Gastroesophageal sphincter (tissue), 3 donors: ENCODE results near the gene SRM.

Experiments
- CTCF ChIP-seq, 4 experiments: fragments of 200-600 bp in 2 of 4; fragments of 450-650 bp in 2 of 4; sonication (generic) in 1 of 4; IDR thresholded peaks; one replicate each; pipeline ENCODE4 v1.5.1; 2017 to 2019; ENCODE audit warnings: antibody characterized with exemption in 4 of 4, mild to moderate bottlenecking in 2 of 4, moderate library complexity in 2 of 4
- EP300 ChIP-seq: sonication (generic); formaldehyde crosslinking; IDR thresholded peaks from one replicate; pipeline ENCODE4 v1.6.1; 2017; ENCODE audit warnings: antibody characterized with exemption, mild to moderate bottlenecking
- POLR2A ChIP-seq, 2 donors: fragments of 450-650 bp; IDR thresholded peaks; one replicate each; pipeline ENCODE4 v1.6.1; 2017; ENCODE audit warnings: antibody characterized with exemption in 2 of 2, mild to moderate bottlenecking in 2 of 2, moderate library complexity in 1 of 2
- POLR2AphosphoS5 ChIP-seq: sonication (generic); formaldehyde crosslinking; IDR thresholded peaks from one replicate; pipeline ENCODE4 v1.6.1; 2017; ENCODE audit warnings: antibody characterized with exemption

- TF ChIP-seq CTCF (IDR thresholded peaks at IDR 0.05): no peak
- no peak for TF ChIP-seq POLR2A (IDR thresholded peaks at IDR 0.05)
- TF ChIP-seq POLR2AphosphoS5: no peak
- no peak for TF ChIP-seq EP300
Observed at GRCh38 chr1:11109047-11109760, 49.4 kb upstream of the SRM start.
